Activated naive CD4-positive, alpha-beta T cell treated with anti-CD3 and anti-CD28 coated beads, Interleukin-2, amount 50 U/mL, for 24 hours (primary cell): Measurements from ENCODE around the gene PLOD1.

ENCODE experiments used
- H3K27ac Mint-ChIP-seq: one replicate; pipeline ENCODE4 v1.8.0; 2021; ENCODE audit warnings: mild to moderate bottlenecking, mixed read lengths
- H3K27me3 Mint-ChIP-seq: one replicate; pipeline ENCODE4 v1.8.0; 2021; ENCODE audit warnings: mixed read lengths
- H3K36me3 Mint-ChIP-seq: one replicate; pipeline ENCODE4 v1.8.0; 2021; ENCODE audit warnings: mixed read lengths
- H3K4me1 Mint-ChIP-seq: one replicate; pipeline ENCODE4 v1.8.0; 2021; ENCODE audit warnings: mixed read lengths
- H3K4me3 Mint-ChIP-seq: one replicate; pipeline ENCODE4 v1.8.0; 2021; ENCODE audit warnings: mild to moderate bottlenecking, mixed read lengths
- H3K9me3 Mint-ChIP-seq: one replicate; pipeline ENCODE4 v1.8.0; 2021; ENCODE audit warnings: mixed read lengths

The PLOD1 gene

GRCh38 chr1:11944358-11944931 lies 9.9 kb downstream of the PLOD1 start:
- peaks cover 1% of the 10 kb centered on the region for H3K36me3 Mint-ChIP-seq
- no peak overlapping the region for H3K27ac Mint-ChIP-seq
- H3K27me3 Mint-ChIP-seq: no peaks in the 10 kb centered on the region
- no peak overlapping the region for H3K4me3 Mint-ChIP-seq
- no peaks in the 10 kb centered on the region for H3K4me1 Mint-ChIP-seq
- no peaks in the 10 kb centered on the region for H3K9me3 Mint-ChIP-seq

GRCh38 chr1:11946647-11947046 lies 12.1 kb downstream of the PLOD1 start:
- no peak overlapping the region for H3K4me3 Mint-ChIP-seq
- H3K9me3 Mint-ChIP-seq: no peaks in the 10 kb centered on the region
- no peaks in the 10 kb centered on the region for H3K27me3 Mint-ChIP-seq
- H3K4me1 Mint-ChIP-seq: no peaks in the 10 kb centered on the region
- H3K36me3 Mint-ChIP-seq: peaks cover 1% of the 10 kb centered on the region
- no peak overlapping the region for H3K27ac Mint-ChIP-seq

- H3K27ac Mint-ChIP-seq: no peak overlapping the region
- H3K4me1 Mint-ChIP-seq: no peaks in the 10 kb centered on the region
- no peaks in the 10 kb centered on the region for H3K27me3 Mint-ChIP-seq
- no peaks in the 10 kb centered on the region for H3K9me3 Mint-ChIP-seq
- H3K36me3 Mint-ChIP-seq: peaks cover 1% of the 10 kb centered on the region
- H3K4me3 Mint-ChIP-seq: no peak overlapping the region
Measured at GRCh38 chr1:11948822-11949458, 14.4 kb downstream of the PLOD1 start.

GRCh38 chr1:11951901-11952300 lies 17.4 kb downstream of the PLOD1 start:
- Mint-ChIP-seq H3K4me1 (no peaks in the 10 kb centered on the region), H3K4me3 (no peak overlapping the region), H3K9me3 (no peaks in the 10 kb centered on the region), H3K27me3 (no peaks in the 10 kb centered on the region), H3K27ac (no peak overlapping the region), H3K36me3 (no peaks in the 10 kb centered on the region)

DNA sequence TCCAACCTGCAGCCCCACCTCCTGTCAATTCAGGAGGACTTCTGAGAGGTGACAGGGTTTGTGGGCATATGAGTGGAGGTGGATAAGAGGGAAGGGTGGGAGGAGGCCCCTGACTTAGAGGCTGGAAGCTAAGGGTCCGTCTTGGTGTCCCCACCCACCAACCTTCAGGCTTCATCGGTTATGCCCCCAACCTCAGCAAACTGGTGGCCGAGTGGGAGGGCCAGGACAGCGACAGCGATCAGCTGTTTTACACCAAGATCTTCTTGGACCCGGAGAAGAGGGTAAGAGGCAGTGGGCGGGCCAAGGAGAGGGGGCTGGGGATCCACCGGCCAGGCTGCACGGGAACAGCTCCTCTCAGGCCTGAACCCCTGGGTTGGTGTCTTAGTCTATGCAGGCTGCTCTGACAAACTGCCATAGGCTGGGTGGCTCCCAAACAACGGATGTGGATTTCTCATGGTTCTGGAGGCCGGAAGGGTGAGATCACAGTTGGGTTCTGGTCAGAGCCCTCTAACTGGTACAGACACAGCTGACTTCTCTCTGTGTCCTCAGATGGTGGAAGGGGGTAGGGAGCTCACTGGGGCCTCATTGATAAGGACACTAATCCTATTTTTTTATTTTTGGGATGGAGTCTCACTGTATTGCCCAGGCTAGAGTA lies 18.1 kb downstream of the PLOD1 start:
- H3K36me3 Mint-ChIP-seq: no peaks in the 10 kb centered on the region
- no peaks in the 10 kb centered on the region for H3K27me3 Mint-ChIP-seq
- H3K4me1 Mint-ChIP-seq: no peaks in the 10 kb centered on the region
- no peaks in the 10 kb centered on the region for H3K9me3 Mint-ChIP-seq
- H3K4me3 Mint-ChIP-seq: no peak overlapping the region
- H3K27ac Mint-ChIP-seq: no peak overlapping the region

- Mint-ChIP-seq H3K9me3 (no peaks in the 10 kb centered on the region), H3K27me3 (no peaks in the 10 kb centered on the region), H3K4me3 (no peak overlapping the region), H3K4me1 (no peaks in the 10 kb centered on the region), H3K27ac (no peak overlapping the region), H3K36me3 (no peaks in the 10 kb centered on the region)
Measured at GRCh38 chr1:11955221-11955620, 20.7 kb downstream of the PLOD1 start.

DNA sequence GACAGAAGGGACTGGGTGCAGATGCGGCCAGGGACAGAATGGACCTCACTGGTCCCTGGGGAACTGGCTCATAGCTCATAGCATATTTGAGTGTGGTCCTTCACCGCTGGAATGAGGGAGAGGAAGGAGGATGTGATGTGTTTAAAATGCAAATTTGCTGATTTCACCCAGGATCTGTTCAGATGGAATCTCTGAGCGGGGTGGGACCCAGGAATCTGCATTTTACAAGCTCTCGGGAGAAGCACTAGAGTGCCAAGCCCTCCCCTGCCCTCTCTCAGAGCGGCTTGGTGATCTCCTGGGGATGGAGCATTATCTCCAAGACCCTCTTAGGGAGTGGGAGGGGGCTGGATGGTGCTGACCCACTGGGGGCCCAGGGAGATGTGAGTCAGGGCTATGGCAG lies 22.9 kb downstream of the PLOD1 start:
- no peak overlapping the region for H3K4me3 Mint-ChIP-seq
- H3K27ac Mint-ChIP-seq: no peak overlapping the region
- no peaks in the 10 kb centered on the region for H3K36me3 Mint-ChIP-seq
- no peaks in the 10 kb centered on the region for H3K4me1 Mint-ChIP-seq
- H3K9me3 Mint-ChIP-seq: no peaks in the 10 kb centered on the region
- no peaks in the 10 kb centered on the region for H3K27me3 Mint-ChIP-seq

- Mint-ChIP-seq H3K36me3 (no peaks in the 10 kb centered on the region), H3K4me1 (no peaks in the 10 kb centered on the region), H3K27me3 (no peaks in the 10 kb centered on the region), H3K9me3 (no peaks in the 10 kb centered on the region), H3K27ac (no peak overlapping the region), H3K4me3 (no peak overlapping the region)
Measured at GRCh38 chr1:11957897-11958296, 23.4 kb downstream of the PLOD1 start.

DNA sequence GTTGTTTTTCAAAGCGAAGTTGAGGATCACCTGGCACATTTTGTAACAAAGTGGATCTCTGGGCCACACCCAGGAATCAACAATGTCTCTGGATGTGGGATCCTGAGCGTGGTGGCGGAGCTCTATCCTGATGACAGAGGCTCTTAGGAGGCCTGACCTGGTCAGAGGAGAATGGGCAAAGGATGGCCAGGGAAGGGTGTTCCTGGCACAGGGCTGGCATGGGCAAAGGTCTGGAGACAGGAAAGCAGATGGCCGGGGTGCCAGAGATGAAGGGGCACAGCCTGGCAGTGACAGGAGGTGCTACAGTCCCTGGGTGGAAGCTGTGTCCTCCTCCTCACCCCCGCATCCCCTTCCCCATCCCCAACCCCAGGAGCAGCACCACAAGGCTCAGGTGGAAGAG lies 25.8 kb downstream of the PLOD1 start:
- no peaks in the 10 kb centered on the region for H3K27me3 Mint-ChIP-seq
- no peaks in the 10 kb centered on the region for H3K4me1 Mint-ChIP-seq
- no peak overlapping the region for H3K27ac Mint-ChIP-seq
- H3K4me3 Mint-ChIP-seq: no peak overlapping the region
- H3K36me3 Mint-ChIP-seq: no peaks in the 10 kb centered on the region
- H3K9me3 Mint-ChIP-seq: no peaks in the 10 kb centered on the region

- H3K27ac Mint-ChIP-seq: no peak overlapping the region
- H3K36me3 Mint-ChIP-seq: no peaks in the 10 kb centered on the region
- H3K4me1 Mint-ChIP-seq: no peaks in the 10 kb centered on the region
- no peaks in the 10 kb centered on the region for H3K27me3 Mint-ChIP-seq
- H3K4me3 Mint-ChIP-seq: no peak overlapping the region
- H3K9me3 Mint-ChIP-seq: no peaks in the 10 kb centered on the region
Measured at GRCh38 chr1:11960715-11961114, 26.2 kb downstream of the PLOD1 start.

GRCh38 chr1:11961230-11961629 lies 26.7 kb downstream of the PLOD1 start:
- no peaks in the 10 kb centered on the region for H3K36me3 Mint-ChIP-seq
- no peaks in the 10 kb centered on the region for H3K9me3 Mint-ChIP-seq
- H3K27me3 Mint-ChIP-seq: no peaks in the 10 kb centered on the region
- no peak overlapping the region for H3K4me3 Mint-ChIP-seq
- no peak overlapping the region for H3K27ac Mint-ChIP-seq
- H3K4me1 Mint-ChIP-seq: no peaks in the 10 kb centered on the region

DNA sequence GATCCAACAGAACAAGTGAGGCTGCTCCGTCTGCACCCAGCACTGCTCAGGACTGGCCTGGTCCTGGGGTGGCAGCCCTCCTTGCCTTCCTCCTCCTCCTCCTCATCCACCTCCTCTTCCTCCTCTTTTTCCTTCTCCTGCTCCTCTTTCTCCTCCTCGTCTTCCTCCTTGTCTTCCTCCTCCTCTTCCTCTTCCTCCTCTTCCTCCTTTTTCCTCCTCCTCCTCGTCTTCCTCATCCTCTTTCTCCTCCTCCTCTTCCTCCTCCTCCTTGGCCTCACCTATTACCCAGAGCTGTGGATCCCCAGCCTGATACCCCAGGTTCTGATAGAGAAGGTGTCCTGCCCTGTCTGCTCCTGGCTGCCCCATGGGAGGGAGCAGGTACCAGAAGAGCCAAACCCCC lies 29.1 kb downstream of the PLOD1 start:
- Mint-ChIP-seq H3K9me3 (no peaks in the 10 kb centered on the region), H3K27me3 (no peaks in the 10 kb centered on the region), H3K27ac (no peak overlapping the region), H3K4me3 (no peak overlapping the region), H3K36me3 (no peaks in the 10 kb centered on the region), H3K4me1 (no peaks in the 10 kb centered on the region)

- Mint-ChIP-seq H3K4me3 (no peak overlapping the region), H3K27ac (no peak overlapping the region), H3K4me1 (no peaks in the 10 kb centered on the region), H3K36me3 (no peaks in the 10 kb centered on the region), H3K27me3 (no peaks in the 10 kb centered on the region), H3K9me3 (no peaks in the 10 kb centered on the region)
Measured at GRCh38 chr1:11964656-11965055, 30.1 kb downstream of the PLOD1 start.

DNA sequence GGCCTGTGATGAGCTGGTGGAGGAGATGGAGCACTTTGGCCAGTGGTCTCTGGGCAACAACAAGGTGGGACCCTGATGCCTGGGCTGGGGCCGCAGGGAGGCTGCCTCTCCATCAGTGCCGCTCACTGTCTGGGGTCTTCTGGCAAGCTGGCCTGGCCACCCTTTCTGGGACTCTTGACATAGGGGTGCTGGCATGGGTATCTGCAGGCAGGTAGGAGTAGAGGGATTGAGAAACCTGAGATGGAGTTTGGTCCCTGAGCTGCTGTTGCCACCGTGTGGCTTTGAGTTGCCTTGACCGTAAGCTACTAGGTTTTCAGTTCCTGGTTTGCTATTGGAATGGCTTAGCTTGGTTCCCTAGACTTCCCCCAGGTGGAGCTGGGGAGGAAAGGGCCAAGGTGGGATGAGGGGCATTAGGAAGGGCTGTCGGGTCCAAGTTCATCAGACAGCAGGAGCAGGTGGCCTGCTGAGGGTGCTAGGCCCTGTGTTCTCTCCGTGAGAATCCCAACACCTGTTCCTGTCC lies 32.6 kb downstream of the PLOD1 start:
- Mint-ChIP-seq H3K9me3 (no peaks in the 10 kb centered on the region), H3K36me3 (no peaks in the 10 kb centered on the region), H3K4me1 (no peaks in the 10 kb centered on the region), H3K27ac (no peak overlapping the region), H3K4me3 (no peak overlapping the region), H3K27me3 (no peaks in the 10 kb centered on the region)

DNA sequence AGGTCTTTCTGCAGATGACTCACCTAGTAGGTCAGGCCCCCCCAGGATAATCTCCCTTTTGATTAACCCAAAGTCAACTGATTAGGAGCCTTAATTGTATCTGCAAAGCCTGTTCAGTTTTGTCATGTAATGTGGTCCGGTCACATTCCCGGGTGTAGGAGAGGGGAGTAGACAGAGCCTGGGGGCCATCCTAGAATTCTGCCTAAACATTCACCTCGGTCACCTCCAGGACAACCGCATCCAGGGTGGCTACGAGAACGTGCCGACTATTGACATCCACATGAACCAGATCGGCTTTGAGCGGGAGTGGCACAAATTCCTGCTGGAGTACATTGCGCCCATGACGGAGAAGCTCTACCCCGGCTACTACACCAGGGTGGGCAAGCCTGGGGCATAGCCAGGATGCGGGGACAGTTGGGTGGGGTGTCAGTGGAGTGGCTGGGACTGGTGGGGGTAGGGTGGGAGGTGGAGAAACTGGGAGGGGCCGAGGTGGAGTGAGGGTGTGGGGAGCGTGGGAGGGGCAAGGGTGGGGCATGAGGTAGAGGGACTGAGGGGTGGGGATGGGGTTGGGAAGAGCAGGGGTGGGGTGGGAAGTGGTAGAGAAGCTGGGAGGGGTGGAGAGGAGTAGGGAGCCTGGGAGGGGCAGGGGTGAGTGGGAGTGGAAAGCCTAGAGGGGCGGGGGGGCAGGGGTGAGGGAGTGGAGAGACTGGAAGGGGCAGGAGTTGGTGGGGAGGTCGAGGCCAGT lies 36.1 kb downstream of the PLOD1 start:
- H3K36me3 Mint-ChIP-seq: no peaks in the 10 kb centered on the region
- H3K9me3 Mint-ChIP-seq: no peaks in the 10 kb centered on the region
- no peaks in the 10 kb centered on the region for H3K27me3 Mint-ChIP-seq
- no peak overlapping the region for H3K27ac Mint-ChIP-seq
- H3K4me3 Mint-ChIP-seq: no peak overlapping the region
- H3K4me1 Mint-ChIP-seq: no peaks in the 10 kb centered on the region

- H3K4me3 Mint-ChIP-seq: no peak overlapping the region
- H3K4me1 Mint-ChIP-seq: peaks cover 23% of the 10 kb centered on the region
- peaks cover 5% of the 10 kb centered on the region for H3K36me3 Mint-ChIP-seq
- no peaks in the 10 kb centered on the region for H3K9me3 Mint-ChIP-seq
- H3K27me3 Mint-ChIP-seq: no peaks in the 10 kb centered on the region
- peak overlapping the region; percentile 47 for H3K27ac Mint-ChIP-seq
Measured at GRCh38 chr1:11977625-11978024, 43.1 kb downstream of the PLOD1 start.
